GM12892 (cell line): ENCODE data around the gene GNB1L.

ENCODE experiments used
- POLR2A ChIP-seq: IDR thresholded peaks from 2 replicates; pipeline ENCODE4 v1.6.1; 2011; ENCODE audit warnings: low read depth, low read length, control low read depth
- POLR2AphosphoS5 ChIP-seq: IDR thresholded peaks from 2 replicates; pipeline ENCODE4 v1.6.1; 2011; ENCODE audit warnings: low read depth, low read length, control low read depth
- TAF1 ChIP-seq: IDR thresholded peaks from 2 replicates; pipeline ENCODE4 v1.6.1; 2011; ENCODE audit warnings: low read depth, mild to moderate bottlenecking, control low read depth, low read length, borderline replicate concordance

- TF ChIP-seq TAF1 (no peak), POLR2A (no peak), POLR2AphosphoS5 (no peak)
These were observed 72.1 kb downstream of the GNB1L start for GRCh38 chr22:19782533-19782932.
